Activated naive CD8-positive, alpha-beta T cell treated with anti-CD3 and anti-CD28 coated beads, Interleukin-2, amount 50 U/mL, for 16 hours (primary cell): Measurements from ENCODE around the gene AGAP1.

Source experiments
- DNase-seq: peaks from one replicate; pipeline ENCODE4 v3.0.0-alpha.2; 2020; ENCODE audit warnings: low read depth, low spot score

Gene AGAP1

GRCh38 chr2:235917506-235917905, 423.7 kb downstream of the AGAP1 start:
- no peak for DNase-seq

DNA sequence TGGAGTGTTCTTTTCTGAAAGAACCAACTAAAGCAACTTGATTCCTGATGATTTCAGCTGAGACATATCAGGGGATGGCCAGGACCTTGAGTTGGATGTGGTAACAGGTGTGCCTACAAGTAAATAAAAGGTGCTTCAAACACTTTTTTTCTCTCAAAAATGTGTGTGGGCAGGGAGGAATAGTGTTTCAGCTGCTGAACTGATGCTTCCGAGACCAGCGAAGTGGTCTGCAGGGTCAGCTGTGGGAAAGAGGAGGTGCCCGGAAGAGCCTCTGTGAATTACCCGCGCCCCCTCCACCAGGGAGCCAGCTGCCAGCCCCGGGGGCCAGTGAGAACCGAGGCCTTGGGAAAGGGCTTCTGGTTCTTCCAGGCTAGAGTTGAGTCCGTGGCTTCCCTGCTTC, 425.0 kb downstream of the AGAP1 start:
- DNase-seq = no peak

GRCh38 chr2:235920216-235920865, 426.5 kb downstream of the AGAP1 start:
- DNase-seq = no peak

DNA sequence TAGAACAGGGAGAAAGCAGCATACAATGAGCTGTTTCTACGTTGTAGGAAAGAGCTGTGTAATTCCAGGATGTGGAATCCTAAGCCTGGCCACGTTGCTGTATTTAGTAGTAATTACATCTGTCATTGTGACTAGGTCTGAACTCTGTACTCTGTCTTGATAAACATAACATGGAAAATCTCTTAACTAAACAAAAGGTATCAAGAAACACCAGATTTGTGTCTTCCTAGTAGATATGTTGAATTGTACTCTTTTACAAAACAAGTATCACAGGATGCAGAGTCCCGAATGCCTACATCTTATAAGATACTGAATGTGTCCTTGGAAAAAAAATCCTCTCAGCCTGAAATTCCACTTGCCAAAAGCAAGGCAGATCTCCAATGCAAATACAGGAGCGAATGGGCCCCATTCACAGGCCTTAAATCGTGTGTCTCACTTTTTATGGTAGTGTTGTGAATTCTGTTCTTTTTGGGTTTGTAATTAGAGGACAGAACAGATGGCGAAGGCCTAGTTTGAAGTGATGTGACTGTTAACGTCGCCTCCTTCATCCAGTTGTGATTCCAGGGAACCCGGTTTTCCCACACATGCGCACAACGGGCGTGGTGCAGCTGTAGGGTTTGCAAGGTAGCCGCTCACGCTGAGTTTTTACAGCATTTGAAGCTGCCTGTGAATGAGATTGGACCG, 427.8 kb downstream of the AGAP1 start:
- DNase-seq = no peak

GRCh38 chr2:235922839-235923238, 429.0 kb downstream of the AGAP1 start:
- no peak for DNase-seq

- no peak for DNase-seq
Measured at GRCh38 chr2:235923859-235924674, 430.2 kb downstream of the AGAP1 start.

DNA sequence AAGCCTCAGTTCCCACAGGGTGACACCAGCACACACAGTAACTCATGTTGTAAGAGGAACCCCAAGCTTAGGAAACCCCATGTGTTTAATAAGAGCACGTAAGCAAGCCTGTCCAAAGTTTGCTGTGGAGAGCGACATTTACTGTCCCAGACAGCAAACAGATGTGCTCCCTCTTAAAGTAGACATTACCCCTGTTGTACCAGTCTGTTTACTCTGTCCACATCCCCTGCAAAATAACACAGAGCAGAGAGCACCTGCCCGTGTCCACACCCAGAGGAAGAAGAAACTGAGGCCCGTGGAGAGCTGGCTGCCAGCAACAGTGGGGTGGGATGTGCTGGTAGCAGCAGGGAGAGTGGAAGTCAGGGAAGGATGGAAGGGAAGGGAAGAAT, 430.8 kb downstream of the AGAP1 start:
- no peak for DNase-seq

- no peak for DNase-seq
Measured at GRCh38 chr2:235925250-235925919, 431.5 kb downstream of the AGAP1 start.

- no peak for DNase-seq
Measured at GRCh38 chr2:235926229-235926628, 432.4 kb downstream of the AGAP1 start.

GRCh38 chr2:235928751-235929370, 435.0 kb downstream of the AGAP1 start:
- DNase-seq = no peak

- no peak for DNase-seq
Measured at GRCh38 chr2:235930701-235931100, 436.9 kb downstream of the AGAP1 start.

DNA sequence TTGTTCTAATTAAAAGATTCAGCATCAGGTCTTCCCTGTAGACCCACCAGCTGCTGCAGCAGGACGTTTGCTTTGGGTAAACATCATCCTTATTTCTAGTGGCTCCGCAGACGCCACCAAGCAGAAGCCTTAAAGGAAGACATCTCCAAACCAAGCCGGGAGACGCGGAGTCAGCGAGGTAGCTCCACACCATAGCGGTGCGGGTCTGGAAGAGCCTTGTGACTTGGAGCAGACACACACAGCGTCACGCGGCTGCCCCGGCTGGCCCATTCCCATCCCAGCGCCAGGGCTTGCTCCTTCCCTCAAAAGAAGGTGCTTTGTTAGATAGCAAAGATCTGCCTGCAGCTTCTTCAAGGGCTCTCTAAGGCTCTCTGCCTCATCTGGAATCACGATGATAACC, 437.8 kb downstream of the AGAP1 start:
- no peak for DNase-seq

DNA sequence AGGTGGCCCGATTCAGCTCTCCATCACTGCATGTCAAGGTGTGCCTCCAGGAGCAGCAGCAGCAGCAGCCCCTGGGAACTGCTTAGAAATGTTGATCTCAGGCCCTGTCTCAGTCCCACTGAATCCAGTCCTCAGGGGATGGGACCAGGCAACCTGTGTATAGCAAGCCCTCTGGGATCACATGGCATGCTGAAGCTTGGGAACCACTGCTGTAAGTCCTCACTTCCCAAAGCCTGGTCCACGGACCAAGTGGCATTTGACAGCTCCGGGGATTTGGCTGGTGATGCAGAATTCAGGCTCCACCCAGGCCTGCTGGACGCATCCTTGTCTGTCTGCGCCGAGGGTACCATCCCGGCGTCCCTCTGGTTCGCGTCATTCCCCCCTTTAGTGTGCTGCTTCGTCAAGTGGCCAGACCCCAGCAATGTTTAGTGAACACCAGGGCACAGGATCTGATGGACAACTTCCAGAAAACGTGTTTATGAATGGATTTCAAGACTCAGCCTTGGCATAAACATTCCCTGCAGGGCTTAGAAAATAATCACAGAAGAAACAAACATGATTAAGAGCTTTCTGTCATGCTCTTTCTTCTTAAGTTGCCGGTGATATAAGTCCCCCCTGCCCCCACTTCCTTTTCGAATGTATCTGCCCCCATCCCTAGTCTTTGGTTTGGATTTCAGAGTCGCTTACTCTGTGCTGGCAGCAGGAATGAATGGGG, 440.4 kb downstream of the AGAP1 start:
- DNase-seq = no peak

DNA sequence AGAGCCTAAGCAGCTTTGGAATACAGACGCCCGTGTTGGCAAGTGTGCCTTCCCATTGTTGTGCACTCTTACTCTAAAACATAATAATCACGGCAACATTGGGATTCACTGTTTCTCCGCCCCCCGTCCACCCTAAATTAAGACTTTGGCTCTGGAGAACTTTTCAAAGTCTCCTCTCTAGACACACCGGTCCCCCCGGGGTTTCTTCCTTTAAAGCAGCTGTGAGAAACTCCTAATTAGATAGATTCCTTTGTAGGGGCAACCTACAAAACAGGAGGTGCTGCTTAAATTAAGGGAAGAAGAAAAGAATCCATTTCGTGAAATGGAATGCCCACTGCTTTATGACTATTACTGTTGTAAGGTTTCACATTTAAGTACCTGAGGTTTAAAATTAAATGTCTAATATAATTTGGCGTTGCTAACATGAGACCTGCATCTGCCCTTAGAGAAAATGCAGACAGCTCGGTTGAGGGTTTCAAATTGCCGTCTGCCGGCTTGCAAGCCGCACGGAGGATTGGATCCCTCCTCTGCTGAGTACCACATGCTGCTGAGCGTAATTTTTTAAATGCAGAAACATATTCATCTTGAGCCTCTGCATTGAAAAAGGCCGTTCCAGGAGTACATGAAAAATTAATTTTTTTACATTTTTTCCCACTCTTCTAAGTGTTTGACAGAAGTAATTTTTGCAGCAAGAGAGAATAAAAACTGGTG, 441.1 kb downstream of the AGAP1 start:
- no peak for DNase-seq

DNA sequence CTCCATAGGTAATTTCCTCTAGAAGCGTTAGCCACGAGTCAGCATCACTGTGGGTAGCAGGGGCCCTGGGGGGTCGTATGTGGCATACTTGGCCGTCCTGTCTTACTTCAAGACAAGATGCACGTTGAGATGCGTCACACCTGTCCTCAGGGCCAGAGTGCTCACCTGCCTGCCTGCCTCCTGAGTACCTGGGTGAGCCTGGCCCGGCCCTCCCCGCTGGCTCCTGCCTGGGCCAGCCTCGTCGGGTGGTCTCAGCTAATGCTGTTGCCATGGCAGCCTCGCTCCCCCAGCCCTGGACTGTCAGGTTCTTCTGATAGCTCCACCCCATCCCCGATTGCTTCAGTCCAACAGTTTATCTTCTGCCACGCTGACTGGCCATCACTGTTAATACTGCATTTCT, 441.9 kb downstream of the AGAP1 start:
- no peak for DNase-seq

GRCh38 chr2:235936493-235936892, 442.6 kb downstream of the AGAP1 start:
- no peak for DNase-seq

DNA sequence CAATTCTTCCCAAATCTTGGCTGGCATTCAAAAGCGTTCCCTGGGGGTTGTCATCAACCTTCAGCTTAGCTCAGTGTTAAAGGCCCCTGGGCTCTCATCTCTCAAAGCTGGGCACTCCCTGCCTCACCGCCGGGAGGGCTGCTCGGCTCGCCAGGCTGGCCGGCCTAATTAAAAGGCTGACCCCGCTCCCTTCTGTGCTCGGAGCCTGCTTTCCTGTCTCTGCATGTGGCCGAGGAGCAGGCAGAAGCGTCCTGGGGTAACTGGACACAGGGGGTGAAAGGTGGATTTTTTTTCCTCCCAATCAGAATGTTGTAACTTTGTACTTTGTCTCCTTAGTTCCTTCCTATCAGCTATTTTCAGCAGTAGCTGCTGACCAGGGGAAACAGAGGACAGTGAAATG, 443.2 kb downstream of the AGAP1 start:
- no peak for DNase-seq

- no peak for DNase-seq
Measured at GRCh38 chr2:235937526-235937925, 443.7 kb downstream of the AGAP1 start.

GRCh38 chr2:235937936-235938335, 444.1 kb downstream of the AGAP1 start:
- no peak for DNase-seq

- DNase-seq = no peak
Measured at GRCh38 chr2:235938611-235939010, 444.8 kb downstream of the AGAP1 start.
